ENCODE measurements around the gene AFF3.

GRCh38 chr2:99698896-99699295 is 443.5 kb downstream of the AFF3 start:
- no peak for TF ChIP-seq POLR2A (IDR thresholded peaks at IDR 0.05)
- TF ChIP-seq, protein P1, sequence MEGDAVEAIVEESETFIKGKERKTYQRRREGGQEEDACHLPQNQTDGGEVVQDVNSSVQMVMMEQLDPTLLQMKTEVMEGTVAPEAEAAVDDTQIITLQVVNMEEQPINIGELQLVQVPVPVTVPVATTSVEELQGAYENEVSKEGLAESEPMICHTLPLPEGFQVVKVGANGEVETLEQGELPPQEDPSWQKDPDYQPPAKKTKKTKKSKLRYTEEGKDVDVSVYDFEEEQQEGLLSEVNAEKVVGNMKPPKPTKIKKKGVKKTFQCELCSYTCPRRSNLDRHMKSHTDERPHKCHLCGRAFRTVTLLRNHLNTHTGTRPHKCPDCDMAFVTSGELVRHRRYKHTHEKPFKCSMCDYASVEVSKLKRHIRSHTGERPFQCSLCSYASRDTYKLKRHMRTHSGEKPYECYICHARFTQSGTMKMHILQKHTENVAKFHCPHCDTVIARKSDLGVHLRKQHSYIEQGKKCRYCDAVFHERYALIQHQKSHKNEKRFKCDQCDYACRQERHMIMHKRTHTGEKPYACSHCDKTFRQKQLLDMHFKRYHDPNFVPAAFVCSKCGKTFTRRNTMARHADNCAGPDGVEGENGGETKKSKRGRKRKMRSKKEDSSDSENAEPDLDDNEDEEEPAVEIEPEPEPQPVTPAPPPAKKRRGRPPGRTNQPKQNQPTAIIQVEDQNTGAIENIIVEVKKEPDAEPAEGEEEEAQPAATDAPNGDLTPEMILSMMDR (IDR thresholded peaks at IDR 0.05), result no peak
